Karpas-422 (cell line): ENCODE results near the gene PIGA. TPM values are rescaled to one million over a fixed set of nuclear protein-coding genes. Genes with fewer than 3 reads are reported as not detected.
A peak's percentile ranks its signal among the peaks of the same experiment; 100 is the strongest.

Experiments used
- DNase-seq: peaks from one replicate; pipeline ENCODE4 v3.0.0-alpha.2; 2015
- H2AFZ ChIP-seq: fragments of 200-600 bp; sonication (generic); 2 replicates; pipeline ENCODE4 v1.6.1; 2014; ENCODE audit warnings: antibody characterized with exemption, low read length, mixed read lengths
- H3K27ac ChIP-seq: fragments of 200-600 bp; sonication (generic); 2 replicates; pipeline ENCODE4 v1.5.1; 2014; ENCODE audit warnings: mild to moderate bottlenecking, low read length, moderate library complexity
- H3K27me3 ChIP-seq: fragments of 200-600 bp; sonication (generic); 2 replicates; pipeline ENCODE4 v1.6.1; 2014; ENCODE audit warnings: low read length, mixed read lengths
- H3K36me3 ChIP-seq: fragments of 200-600 bp; sonication (generic); 2 replicates; pipeline ENCODE4 v1.6.1; 2014; ENCODE audit warnings: low read length, mixed read lengths; ENCODE audit not compliant: insufficient read depth
- H3K4me1 ChIP-seq: fragments of 200-600 bp; sonication (generic); 2 replicates; pipeline ENCODE4 v1.6.1; 2014; ENCODE audit warnings: mild to moderate bottlenecking, low read length, mixed read lengths
- H3K4me2 ChIP-seq: fragments of 200-600 bp; sonication (generic); 2 replicates; pipeline ENCODE4 v1.6.1; 2014; ENCODE audit warnings: low read length, low read depth, mild to moderate bottlenecking; ENCODE audit not compliant: poor library complexity, severe bottlenecking
- H3K4me3 ChIP-seq: fragments of 200-600 bp; sonication (generic); 2 replicates; pipeline ENCODE4 v1.5.1; 2014; ENCODE audit warnings: mild to moderate bottlenecking, antibody characterized with exemption, low read length, mixed read lengths
- H3K79me2 ChIP-seq: fragments of 200-600 bp; sonication (generic); 2 replicates; pipeline ENCODE4 v1.6.1; 2014; ENCODE audit warnings: mild to moderate bottlenecking, low read length, mixed read lengths
- H3K9ac ChIP-seq: fragments of 200-600 bp; sonication (generic); 2 replicates; pipeline ENCODE4 v1.6.0; 2014; ENCODE audit warnings: low read length
- H3K9me2 ChIP-seq: fragments of 200-600 bp; sonication (generic), shearing (Covaris generic); replicated peaks from 2 replicates; pipeline ENCODE4 v1.6.0; 2014; ENCODE audit warnings: mild to moderate bottlenecking, low read length, moderate library complexity; ENCODE audit not compliant: insufficient read depth
- H3K9me3 ChIP-seq: fragments of 300-700, 200-600 bp; sonication (generic); 2 replicates; pipeline ENCODE4 v1.6.1; 2014; ENCODE audit warnings: low read length, mixed read lengths
- H4K20me1 ChIP-seq: fragments of 200-600 bp; sonication (generic); 2 replicates; pipeline ENCODE4 v1.6.1; 2014; ENCODE audit warnings: mild to moderate bottlenecking, antibody characterized with exemption, low read length, low read depth; ENCODE audit not compliant: insufficient read depth
- total RNA-seq: library from RNA; depleted of rRNA; stranded (reverse); fragments of >200 nt; shearing (Covaris generic); gene quantifications from 2 replicates; pipeline ENCODE4 v1.2.3, GENCODE V29; 2014; ENCODE audit warnings: low replicate concordance

PIGA gene
- total RNA-seq, 1 experiment from 2014 or later = 39.5 TPM

DNA sequence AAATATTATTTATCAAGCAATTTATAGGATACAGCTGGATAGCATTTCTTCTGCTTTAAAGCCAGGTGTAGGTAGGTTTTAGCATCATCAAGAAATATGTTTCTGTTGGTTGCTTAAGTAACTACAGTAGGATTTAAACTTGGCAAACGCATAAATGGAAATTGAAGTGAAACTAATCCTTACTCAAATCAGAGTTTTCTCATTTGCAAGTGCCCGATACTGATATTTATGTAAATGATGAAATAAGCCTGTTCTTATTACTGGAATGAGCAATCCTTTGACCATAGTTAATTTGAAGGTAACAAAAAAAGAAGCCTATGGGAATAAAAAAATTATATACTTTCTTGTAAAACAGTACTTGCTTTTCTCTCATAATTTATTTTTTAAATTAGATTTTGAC lies 23.2 kb upstream of the PIGA start:
- Histone ChIP-seq H2AFZ (no peak overlapping the region), H3K27me3 (no peaks in the 10 kb centered on the region), H3K4me2 (peak overlapping the region; percentile 47), H3K4me3 (0 out of 2 replicates have a peak overlapping the region, but pooled peaks have one; percentile 6), H3K79me2 (no peaks in the 10 kb centered on the region), H4K20me1 (no peaks in the 10 kb centered on the region), H3K4me1 (peaks cover 45% of the 10 kb centered on the region), H3K9me2 (no peaks in the 10 kb centered on the region), H3K9me3 (0 out of 2 replicates have a peak, but pooled peaks cover 5% of the 10 kb centered on the region), H3K36me3 (no peaks in the 10 kb centered on the region), H3K27ac (peak overlapping the region; percentile 51; the same call in 1 of the 2 replicates), H3K9ac (no peak overlapping the region)
- peak; percentile 69 for DNase-seq

DNA sequence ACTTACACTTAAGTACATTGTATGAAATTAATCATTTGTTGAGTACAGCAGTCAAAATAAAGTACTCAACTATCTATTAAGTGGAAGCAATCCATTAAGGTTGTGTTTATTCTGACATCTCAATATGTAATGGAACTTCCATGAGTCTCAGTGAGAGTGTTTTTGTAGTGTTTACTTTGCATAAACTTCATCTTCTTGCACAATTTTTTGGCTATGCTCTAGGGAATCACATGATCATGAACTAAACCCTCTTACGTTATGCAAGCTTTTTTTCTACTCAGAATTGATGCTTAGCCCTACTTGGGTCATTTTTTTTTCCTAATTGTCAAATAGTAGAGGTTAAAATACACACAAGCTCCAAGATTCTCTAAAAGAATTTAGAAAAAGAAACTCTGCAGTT lies 21.1 kb upstream of the PIGA start:
- H3K4me1 ChIP-seq = peaks cover 45% of the 10 kb centered on the region
- no peak overlapping the region for H3K4me3 ChIP-seq
- H2AFZ ChIP-seq = no peak overlapping the region
- peak overlapping the region; percentile 25 for H3K4me2 ChIP-seq
- H3K9ac ChIP-seq = no peak overlapping the region
- H4K20me1 ChIP-seq = no peaks in the 10 kb centered on the region
- no peaks in the 10 kb centered on the region for H3K9me2 ChIP-seq
- H3K79me2 ChIP-seq = no peaks in the 10 kb centered on the region
- no peaks in the 10 kb centered on the region for H3K36me3 ChIP-seq
- peak; percentile 55 for DNase-seq
- H3K27me3 ChIP-seq = no peaks in the 10 kb centered on the region
- H3K27ac ChIP-seq = no peak overlapping the region
- 0 out of 2 replicates have a peak, but pooled peaks cover 5% of the 10 kb centered on the region for H3K9me3 ChIP-seq

GRCh38 chrX:15350329-15350996 lies 15.1 kb upstream of the PIGA start:
- no peak overlapping the region for H3K27ac ChIP-seq
- no peak for DNase-seq
- no peaks in the 10 kb centered on the region for H3K9me3 ChIP-seq
- H2AFZ ChIP-seq = no peak overlapping the region
- no peaks in the 10 kb centered on the region for H3K9me2 ChIP-seq
- H3K4me1 ChIP-seq = peaks cover 6% of the 10 kb centered on the region
- no peak overlapping the region for H3K4me3 ChIP-seq
- H3K27me3 ChIP-seq = no peaks in the 10 kb centered on the region
- no peak overlapping the region for H3K4me2 ChIP-seq
- no peak overlapping the region for H3K9ac ChIP-seq
- no peaks in the 10 kb centered on the region for H3K79me2 ChIP-seq
- H4K20me1 ChIP-seq = no peaks in the 10 kb centered on the region
- H3K36me3 ChIP-seq = no peaks in the 10 kb centered on the region

DNA sequence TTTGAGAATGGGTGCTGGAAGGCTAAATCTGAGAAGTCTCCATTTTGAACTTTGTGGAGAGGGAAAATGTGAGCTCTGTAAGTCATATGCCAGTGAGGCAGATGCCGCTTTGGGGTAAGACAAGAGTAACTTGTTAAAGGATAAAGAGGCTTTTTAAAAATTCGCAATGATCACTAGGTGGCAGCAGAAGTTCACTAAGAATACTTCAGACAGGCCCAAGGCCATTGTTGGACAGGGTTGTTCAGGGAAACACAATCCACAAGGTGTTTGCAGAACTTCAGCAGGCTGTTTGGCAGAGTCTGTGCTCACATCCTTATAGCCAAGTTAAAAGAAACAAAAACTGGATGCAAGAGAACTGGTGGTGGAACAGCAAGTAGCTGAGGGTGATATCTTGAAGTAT lies 13.7 kb upstream of the PIGA start:
- Histone ChIP-seq H4K20me1 (no peaks in the 10 kb centered on the region), H3K4me2 (no peak overlapping the region), H3K36me3 (no peaks in the 10 kb centered on the region), H3K79me2 (no peaks in the 10 kb centered on the region), H3K9me3 (no peaks in the 10 kb centered on the region), H3K4me3 (no peak overlapping the region), H3K9ac (no peak overlapping the region), H3K4me1 (no peaks in the 10 kb centered on the region), H3K27ac (no peak overlapping the region), H2AFZ (no peak overlapping the region), H3K9me2 (no peaks in the 10 kb centered on the region), H3K27me3 (no peaks in the 10 kb centered on the region)
- DNase-seq = peak; percentile 92

DNA sequence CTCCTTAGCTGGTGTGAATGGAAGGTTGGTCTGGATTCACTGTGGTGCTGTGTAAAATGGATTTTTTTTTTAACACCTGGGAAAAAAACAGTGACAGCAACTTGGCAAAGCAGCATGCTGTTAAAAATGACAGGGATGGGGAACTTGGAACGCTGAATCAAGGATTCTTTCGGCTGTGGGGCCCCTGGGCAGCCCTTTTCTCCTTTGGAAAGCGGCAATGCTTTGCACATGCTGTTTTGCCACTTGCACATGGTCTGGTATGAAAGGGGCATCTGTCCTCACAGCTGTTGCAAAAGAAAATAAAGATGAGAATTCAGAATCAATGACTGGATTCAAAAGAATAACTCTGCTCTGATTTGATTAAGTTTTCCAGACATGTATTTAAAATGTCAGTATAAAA lies 10.7 kb upstream of the PIGA start:
- no peak for DNase-seq
- no peaks in the 10 kb centered on the region for H4K20me1 ChIP-seq
- no peak overlapping the region for H3K4me2 ChIP-seq
- H3K9me3 ChIP-seq = no peaks in the 10 kb centered on the region
- H2AFZ ChIP-seq = no peak overlapping the region
- H3K9ac ChIP-seq = no peak overlapping the region
- no peaks in the 10 kb centered on the region for H3K36me3 ChIP-seq
- no peaks in the 10 kb centered on the region for H3K27me3 ChIP-seq
- H3K4me1 ChIP-seq = no peaks in the 10 kb centered on the region
- no peaks in the 10 kb centered on the region for H3K79me2 ChIP-seq
- no peaks in the 10 kb centered on the region for H3K9me2 ChIP-seq
- H3K27ac ChIP-seq = no peak overlapping the region
- H3K4me3 ChIP-seq = no peak overlapping the region

DNA sequence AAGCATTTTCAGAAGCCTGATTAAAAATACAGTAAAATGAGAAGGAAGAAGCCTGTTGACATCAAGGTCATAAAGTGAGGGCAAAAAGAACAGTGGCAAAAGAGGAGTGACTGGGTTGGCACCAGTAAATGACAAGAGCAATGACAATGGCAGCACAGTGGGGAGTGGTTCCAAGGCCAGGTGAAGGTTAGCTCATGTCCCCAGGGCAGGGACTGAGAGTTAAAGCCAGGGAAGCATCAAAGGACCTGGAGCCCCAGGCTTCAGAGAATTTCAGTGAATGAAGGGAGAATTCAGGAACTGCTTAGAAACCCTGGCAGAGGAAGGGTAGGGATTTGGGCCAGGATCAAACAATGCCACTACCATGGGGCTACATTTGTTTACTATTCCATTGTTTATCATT lies 8.8 kb upstream of the PIGA start:
- H3K4me3 ChIP-seq = no peak overlapping the region
- DNase-seq = no peak
- no peak overlapping the region for H2AFZ ChIP-seq
- H3K79me2 ChIP-seq = no peaks in the 10 kb centered on the region
- no peaks in the 10 kb centered on the region for H3K27me3 ChIP-seq
- no peaks in the 10 kb centered on the region for H3K9me3 ChIP-seq
- no peaks in the 10 kb centered on the region for H3K36me3 ChIP-seq
- H3K27ac ChIP-seq = no peak overlapping the region
- H3K4me1 ChIP-seq = no peaks in the 10 kb centered on the region
- H3K9ac ChIP-seq = no peak overlapping the region
- no peaks in the 10 kb centered on the region for H3K9me2 ChIP-seq
- no peaks in the 10 kb centered on the region for H4K20me1 ChIP-seq
- H3K4me2 ChIP-seq = no peak overlapping the region

DNA sequence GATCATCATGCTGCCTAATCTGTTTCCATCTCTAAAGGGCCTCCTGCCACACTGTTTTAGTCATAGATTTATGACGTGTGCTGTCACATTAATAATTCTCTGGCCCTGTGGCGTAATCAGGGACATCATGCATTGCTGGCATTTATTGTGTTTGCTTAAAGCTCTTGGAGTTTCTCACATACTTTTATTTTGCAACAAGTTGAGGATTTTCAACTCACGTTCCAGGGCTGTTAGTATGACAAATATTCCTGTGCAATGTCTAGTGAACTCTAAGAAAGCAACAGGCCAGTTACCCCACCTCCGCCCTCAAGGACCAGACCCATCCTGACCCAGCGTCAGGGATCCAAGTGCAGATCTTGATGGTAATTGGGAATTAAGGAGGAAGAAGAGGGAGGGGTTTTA lies 7.8 kb upstream of the PIGA start:
- Histone ChIP-seq H3K9me3 (no peaks in the 10 kb centered on the region), H3K27me3 (no peaks in the 10 kb centered on the region)
- DNase-seq = no peak

DNA sequence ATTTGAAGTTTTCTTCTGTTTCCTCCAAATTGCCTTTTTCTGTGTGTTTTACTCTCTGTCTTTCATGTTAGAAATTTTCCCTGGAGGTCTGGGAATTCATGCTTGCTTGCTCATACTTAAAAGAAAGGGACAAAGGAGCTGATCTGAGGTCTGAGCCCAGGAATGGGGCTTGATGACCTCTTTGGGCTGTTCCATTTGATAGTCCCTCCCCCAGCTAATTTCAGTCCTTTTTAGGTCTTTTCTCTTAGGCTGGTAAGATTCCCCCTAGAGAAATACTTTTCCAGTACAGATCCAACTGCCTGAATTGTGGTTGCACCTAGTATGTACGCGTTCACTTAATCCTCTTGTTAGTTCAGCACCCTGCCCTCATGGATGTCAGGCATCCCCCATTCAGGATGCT lies 5.5 kb upstream of the PIGA start:
- Histone ChIP-seq H3K9me3 (no peaks in the 10 kb centered on the region), H3K4me2 (no peak overlapping the region), H3K27me3 (no peaks in the 10 kb centered on the region), H3K36me3 (no peaks in the 10 kb centered on the region), H3K79me2 (no peaks in the 10 kb centered on the region), H3K9me2 (no peaks in the 10 kb centered on the region), H3K4me1 (peaks cover 9% of the 10 kb centered on the region), H4K20me1 (no peaks in the 10 kb centered on the region), H3K4me3 (no peak overlapping the region), H2AFZ (no peak overlapping the region), H3K9ac (no peak overlapping the region), H3K27ac (no peak overlapping the region)
- no peak for DNase-seq

More for the DNA sequence above, 7.8 kb upstream of the PIGA start:
- H3K9me2 ChIP-seq = no peaks in the 10 kb centered on the region
- no peak overlapping the region for H3K9ac ChIP-seq
- H3K79me2 ChIP-seq = no peaks in the 10 kb centered on the region
- H3K4me2 ChIP-seq = no peak overlapping the region
- no peak overlapping the region for H3K27ac ChIP-seq
- H3K4me3 ChIP-seq = no peak overlapping the region
- no peak overlapping the region for H2AFZ ChIP-seq
- no peaks in the 10 kb centered on the region for H3K4me1 ChIP-seq
- no peaks in the 10 kb centered on the region for H3K36me3 ChIP-seq
- H4K20me1 ChIP-seq = no peaks in the 10 kb centered on the region
